EL (cell line): ENCODE results near the gene GLRA1.
A peak's percentile ranks its signal among the peaks of the same experiment; 100 is the strongest.
"Not testable (repeated sequence)": the region's sequence is repeated elsewhere in the genome, so short reads cannot be mapped to it uniquely, and the experiment has no call there.

Experiments used
- DNase-seq: peaks from one replicate; pipeline ENCODE4 v3.0.0-alpha.2; 2016

Gene GLRA1

DNA sequence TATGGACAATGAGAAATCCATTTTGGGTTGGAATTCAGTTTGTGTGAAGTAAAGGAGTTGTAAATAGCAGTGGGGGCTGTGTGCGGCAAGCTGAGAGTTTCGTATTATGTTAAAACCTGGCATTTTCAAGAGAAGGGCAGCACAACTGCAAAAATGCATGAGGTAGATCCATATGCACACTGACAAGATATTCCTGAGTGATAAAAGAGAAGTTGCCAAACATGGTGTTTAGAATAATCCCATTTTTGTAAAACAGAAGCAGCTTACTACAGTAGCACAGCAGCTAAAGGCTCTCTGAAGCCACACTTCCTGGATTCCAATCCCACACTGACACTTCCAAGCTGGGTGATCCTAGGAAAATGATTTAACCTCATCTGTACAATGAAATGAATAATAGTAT, 11.2 kb downstream of the GLRA1 start:
- DNase-seq = no peak

GRCh38 chr5:151912360-151912759, 12.3 kb downstream of the GLRA1 start:
- DNase-seq = peak; percentile 11

- DNase-seq = no peak
Measured at GRCh38 chr5:151911011-151911410, 13.6 kb downstream of the GLRA1 start.

GRCh38 chr5:151909628-151910027, 15.0 kb downstream of the GLRA1 start:
- DNase-seq = no peak

DNA sequence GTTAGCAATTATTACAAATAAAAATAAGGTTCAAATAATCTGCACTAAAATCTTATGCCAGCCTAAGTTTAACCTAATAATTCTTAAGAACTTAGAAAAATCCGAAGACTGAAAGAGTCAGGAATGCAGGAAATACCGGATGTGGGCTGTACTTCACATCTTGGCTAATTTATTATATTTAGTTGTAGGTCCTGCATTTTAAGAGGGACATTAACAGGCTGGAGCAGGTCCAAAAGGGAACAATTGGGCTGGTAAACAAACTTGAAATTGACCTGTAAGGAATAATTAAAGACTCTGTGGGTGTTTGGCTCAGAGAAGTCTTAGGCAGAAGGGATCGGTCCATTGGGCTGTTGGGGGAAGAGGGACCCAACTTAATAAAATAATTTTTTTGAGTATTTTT, 18.4 kb downstream of the GLRA1 start:
- DNase-seq = peak; percentile 64

GRCh38 chr5:151905557-151905961, 19.1 kb downstream of the GLRA1 start:
- DNase-seq = peak; percentile 64

DNA sequence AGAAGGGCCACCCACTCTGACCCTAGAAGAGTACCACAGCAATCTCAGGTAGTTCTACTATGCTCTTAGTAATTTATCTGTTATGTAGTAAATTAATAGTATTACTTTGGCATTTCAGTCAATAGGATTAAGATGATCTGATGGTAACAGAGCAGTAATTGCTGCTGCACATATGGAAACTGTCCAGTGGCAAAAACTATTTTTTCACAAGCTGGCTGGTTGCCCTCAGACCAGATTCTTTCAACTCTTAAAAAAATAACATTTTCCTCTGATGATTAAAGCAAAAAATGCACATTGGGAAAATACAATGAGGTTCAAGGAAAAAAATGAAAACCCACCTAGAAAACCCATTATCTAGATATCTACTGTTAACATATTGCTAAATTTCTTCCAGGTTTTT, 19.7 kb downstream of the GLRA1 start:
- peak; percentile 68 for DNase-seq

DNA sequence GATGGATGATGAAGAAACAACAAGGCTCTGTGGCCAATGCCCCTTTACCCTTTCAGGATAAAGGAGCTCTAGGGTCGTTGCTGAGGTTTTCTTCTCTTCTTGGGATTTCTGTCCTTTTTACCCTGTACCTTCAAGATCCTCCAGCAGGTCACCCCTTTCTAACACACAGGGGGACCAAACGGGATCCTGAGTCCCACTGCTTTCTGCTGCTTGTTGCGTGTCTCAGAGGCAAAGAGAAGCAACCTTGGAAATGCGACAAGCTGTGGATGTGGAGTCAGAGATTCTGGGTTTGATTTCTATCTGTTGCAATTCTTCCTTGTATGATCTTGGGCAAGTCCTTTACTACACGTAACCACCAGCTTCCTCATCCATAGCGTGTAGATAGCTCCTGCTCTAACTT, 20.5 kb downstream of the GLRA1 start:
- no peak for DNase-seq

DNA sequence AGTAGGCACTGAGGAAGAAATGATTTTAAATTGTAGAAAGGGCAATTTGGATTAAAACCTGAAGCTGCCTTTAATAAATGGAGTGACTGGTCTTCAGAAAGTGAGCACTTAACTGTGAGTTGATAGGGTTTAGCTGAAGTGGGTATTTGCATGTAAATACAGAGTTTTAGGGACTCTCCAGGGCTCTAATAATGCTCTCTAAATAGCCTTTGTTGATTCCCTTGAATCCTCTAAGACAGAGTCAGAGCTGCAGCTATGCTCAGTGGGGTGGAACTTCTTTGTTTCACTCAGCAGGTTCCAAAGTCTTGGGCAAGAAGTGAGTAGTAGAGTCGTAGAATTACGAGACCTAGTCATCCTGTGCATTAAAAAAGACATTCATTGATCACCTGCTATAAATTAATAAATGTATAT, 21.4 kb downstream of the GLRA1 start:
- DNase-seq = no peak

GRCh38 chr5:151902215-151902614, 22.4 kb downstream of the GLRA1 start:
- DNase-seq = no peak

DNA sequence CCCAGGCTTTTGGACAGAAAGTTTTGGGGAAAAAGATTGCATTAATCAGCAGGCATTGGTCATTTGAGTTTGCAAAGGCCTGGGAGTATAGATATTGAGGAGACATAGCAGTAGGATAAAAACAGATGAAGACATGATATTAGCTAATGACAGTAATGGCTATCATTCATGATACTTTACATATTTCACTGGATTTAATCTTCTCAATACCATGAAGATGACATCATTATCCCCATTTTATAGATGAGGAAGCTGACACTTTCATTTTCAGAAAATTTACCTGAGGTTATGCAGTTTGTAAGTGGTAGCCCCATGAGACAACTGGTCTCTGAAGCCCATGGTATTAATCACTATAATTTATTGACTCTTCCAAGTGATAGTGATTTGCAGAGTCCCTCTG, 23.0 kb downstream of the GLRA1 start:
- no peak for DNase-seq

- peak; percentile 33 for DNase-seq
Measured at GRCh38 chr5:151900891-151901290, 23.8 kb downstream of the GLRA1 start.

DNA sequence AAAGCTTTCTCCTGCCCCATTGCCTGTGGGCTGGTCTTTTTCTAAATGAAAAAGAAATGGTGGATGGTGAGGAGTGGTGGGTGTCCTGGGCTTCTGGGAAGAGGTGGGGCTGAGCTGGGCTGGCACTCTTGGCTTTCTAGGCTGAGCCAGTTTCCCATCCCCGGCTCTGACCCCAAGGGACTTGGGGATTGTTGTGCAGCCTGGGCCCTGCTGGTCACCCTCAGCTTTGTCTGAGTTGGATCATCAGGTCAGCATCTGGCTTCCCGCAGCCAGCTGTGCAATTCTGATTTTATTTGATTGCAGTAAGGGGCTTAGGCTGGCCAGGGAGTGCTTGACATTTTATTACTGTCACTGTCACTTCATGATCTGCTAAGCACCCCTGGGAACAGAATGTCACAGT, 25.3 kb downstream of the GLRA1 start:
- DNase-seq = no peak

- DNase-seq = peak; percentile 36
Measured at GRCh38 chr5:151897896-151898295, 26.8 kb downstream of the GLRA1 start.

- no peak for DNase-seq
Measured at GRCh38 chr5:151897020-151897552, 27.6 kb downstream of the GLRA1 start.

DNA sequence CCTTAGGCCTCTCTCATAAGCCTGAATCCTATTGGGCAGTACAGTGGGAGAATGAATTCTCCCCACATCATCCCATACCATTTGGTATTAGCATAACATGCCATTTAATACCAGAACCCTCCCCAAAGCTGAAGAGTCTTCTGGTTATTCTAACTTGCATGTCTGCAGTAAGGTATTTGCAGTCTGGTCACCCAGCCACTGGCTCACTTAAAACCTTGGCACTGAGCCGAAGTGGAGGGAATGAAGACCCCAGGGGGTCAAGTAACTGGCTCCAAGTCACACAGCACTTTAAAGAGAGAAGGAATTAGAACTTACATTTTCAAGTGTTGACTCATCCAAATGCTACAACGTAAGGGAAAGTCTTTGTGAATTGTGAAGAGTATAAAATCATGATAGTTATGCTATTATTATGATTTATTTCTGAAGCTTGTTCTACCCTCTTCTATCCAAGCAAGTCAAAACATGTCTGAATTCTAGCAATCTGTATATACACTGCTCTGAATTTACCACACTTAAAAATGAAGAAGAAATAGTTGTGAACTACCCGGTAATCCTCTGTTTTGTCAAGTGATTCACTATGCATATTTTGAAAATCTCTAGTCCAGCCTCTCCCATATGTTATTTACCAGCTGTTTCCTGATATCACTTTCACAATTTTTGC, 28.5 kb downstream of the GLRA1 start:
- peak; percentile 96 for DNase-seq

GRCh38 chr5:151895660-151896030, 29.0 kb downstream of the GLRA1 start:
- no peak for DNase-seq

- DNase-seq = not testable (repeated sequence)
Measured at GRCh38 chr5:151893485-151893884, 31.2 kb downstream of the GLRA1 start.

DNA sequence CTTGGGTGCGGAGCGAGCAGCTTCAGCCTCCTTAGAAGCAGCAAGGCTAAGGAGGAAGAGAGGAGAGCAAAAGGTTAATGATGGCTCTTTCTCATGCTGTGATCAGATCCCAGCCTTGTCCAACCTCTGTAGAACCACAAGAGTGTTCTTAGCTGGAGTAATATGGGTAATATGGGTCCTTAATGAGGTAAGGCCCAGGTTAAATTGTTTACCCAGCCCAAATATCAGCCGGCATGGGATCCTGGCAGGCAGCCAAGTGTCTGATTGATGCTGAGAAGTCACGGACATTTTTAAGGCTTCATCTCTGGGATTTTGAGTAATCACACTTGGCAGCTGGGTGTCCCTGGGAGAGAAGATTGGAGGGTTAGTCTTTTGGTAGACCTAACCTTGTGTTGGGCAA, 32.3 kb downstream of the GLRA1 start:
- DNase-seq = no peak

DNA sequence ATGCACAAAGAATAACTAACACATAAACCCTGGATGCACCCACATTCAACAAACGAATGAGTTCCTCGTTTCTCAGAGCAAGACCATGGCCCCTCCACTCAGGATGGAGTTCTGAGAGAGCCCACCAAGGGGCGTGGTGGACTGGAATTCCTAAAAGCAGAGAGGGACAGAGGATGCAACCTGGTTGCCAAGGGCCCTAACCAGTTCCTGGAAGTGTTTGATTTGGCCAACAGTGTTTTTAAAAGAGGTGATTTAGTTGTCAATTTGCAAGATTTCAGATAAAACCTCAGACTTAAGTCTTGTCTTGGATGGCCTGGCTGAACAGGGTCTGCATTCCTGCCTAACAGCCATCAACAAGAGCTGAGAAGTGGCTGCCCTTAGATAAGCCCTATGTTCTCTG, 34.4 kb downstream of the GLRA1 start:
- DNase-seq = no peak

DNA sequence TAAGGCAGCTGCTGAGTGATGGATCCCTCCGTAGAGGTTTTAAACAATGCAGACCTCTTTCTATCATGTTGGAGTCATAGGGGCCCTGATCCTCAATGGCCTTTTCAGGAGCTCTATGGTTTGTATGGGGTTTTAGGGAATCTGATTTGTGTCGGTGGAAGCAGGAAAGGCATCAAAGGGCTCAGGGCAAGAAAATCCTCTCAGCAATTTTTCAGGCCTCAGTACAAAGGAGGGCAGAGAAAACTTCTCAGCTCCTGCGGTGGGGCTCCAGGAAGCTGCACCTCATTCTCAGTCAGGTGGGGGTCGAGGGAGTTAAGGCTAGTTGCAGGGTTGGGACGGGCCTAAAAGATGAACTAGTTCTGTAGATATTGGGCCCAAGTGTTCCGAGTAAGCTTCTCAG, 35.0 kb downstream of the GLRA1 start:
- no peak for DNase-seq

DNA sequence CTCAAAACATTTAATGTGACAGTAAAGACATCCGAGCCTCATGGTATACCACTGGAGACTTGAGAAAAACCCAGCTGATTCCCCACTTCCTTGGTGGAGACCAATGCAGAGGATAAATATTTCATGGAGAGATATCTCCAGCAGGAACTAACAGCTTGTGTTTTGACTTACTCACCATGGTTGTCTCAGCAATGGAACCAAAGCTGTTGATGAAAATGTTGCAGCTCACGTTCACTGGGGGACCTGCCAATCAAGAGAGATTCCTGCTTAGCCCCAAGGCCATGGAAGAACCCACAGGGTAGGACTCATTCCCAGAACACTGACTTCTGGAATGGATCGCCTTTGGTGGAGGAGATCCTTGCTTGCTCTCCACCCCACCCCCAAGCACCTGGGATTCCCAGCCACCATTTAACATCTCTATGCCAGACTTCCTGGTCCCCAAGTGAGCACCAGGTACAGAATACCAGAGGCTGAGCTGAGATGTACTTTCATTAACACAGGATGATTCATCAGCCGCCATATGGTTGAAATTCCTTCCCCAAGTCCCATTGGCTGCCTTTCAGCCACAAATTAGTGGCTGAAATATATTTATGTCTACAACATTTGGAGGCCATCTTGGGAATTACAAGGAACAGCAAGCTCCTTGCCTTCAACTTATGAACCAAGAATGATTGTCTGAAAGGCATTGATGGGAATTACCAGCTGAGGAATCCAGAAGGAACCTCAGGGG, 37.9 kb downstream of the GLRA1 start:
- DNase-seq = peak; percentile 52

DNA sequence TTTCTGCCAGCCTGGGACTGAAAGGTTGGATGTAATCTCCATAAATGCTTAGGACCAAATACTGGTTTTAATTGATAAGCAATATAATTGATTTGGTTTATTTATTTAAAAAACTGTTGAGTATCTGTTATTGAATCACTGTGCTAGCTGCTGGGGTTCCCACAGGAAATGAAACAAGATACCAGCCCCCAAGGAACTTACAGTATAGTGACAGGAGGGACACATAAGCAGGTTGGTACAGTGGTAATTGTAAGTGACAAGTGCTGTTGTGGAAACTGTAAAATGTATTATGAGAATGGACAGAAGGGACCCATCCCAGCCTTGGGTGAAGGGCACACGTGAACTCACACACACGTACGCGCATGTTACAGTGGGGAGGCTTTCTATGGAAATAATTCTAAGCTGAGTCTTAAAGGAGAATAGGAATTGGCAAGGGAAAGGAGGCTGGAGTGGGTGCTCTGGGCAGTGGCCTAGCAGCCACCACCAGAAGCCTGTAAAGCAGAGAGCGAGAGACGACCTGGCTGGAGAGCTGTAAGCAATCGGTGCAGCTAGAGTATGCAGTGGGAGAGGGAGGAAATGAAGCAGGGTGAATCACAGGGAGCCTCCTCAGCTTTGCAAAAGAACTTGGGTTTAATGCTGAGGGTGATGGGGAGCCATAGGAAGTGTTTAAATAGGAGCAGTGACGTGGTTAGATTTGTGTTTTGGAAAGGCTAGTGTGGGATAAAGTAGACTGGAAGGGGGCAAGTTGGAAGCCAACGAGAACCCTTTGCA, 39.3 kb downstream of the GLRA1 start:
- peak; percentile 43 for DNase-seq
